HK-2 (cell line): ENCODE measurements around the gene ABI3BP.

ENCODE experiments used
- DNase-seq: peaks from one replicate; pipeline ENCODE4 v3.0.0-alpha.2; 2018; ENCODE audit not compliant: unreplicated experiment

The ABI3BP gene

GRCh38 chr3:100776097-100776729 is 217.0 kb downstream of the ABI3BP start:
- no peak for DNase-seq

- DNase-seq, result no peak
Observed at GRCh38 chr3:100775669-100776068, 217.6 kb downstream of the ABI3BP start.

GRCh38 chr3:100775226-100775625 is 218.0 kb downstream of the ABI3BP start:
- DNase-seq, result no peak

DNA sequence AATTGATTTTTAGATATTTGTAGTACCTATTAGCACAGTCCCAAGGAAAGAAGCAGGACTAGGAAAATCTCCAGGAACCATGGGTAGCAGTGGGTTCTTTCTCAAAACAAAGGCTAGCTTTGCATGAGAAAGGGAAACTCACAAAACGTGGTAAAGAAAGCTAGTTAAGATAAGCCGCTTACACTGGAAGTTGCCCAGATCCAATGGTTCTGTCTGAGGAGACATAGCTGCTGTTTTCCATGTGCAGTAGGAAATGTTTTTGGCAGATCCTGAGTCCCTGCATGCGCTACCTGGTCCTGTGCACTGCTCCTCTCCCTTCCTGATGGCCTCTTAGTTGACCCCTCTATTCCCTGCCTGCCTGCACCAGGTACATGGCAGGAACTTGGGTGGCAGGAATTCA is 223.5 kb downstream of the ABI3BP start:
- no peak for DNase-seq

GRCh38 chr3:100766069-100766468 is 227.2 kb downstream of the ABI3BP start:
- DNase-seq, result no peak

DNA sequence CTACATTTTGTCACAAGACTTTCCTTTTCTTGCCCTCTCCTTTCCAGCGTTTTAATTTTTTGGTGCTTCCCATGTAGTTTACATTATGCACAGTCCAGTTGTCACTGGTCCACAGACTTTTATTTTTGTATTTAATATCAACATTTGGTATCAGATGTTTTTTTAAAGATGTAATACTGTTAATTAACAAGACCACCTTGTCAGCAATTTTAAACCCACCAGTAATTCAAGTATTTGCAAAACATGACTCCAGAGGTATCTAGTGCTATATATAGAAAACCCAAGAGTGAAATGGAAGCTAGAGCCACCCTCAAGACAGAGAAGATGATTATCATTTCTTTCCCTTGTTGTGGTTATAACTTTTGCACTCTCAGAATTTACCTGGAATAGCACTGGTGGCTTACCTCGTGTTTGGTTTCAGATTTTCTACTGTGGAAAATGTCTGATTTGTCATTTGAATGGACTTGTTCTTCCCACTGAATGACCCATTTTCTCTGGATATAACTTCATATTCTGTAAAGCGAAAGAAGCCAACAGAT is 227.7 kb downstream of the ABI3BP start:
- no peak for DNase-seq

DNA sequence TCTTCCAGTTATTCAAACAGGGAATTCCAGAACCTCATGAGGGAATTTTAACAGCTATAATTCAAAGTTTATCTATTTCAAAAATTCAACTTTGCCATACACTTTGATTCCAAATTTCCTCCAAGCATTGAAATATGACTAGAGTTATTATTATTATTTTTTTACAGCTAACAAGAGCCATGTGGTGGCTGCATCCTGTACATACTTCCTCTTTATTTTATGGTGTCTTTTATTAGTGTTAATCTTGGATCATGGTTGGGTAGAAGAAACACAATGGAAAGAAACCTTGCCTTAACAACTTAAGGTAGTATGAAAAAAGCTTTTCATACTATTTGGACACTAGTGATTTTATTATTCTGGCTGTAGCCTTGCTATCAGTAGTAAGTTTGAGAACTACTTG is 231.3 kb downstream of the ABI3BP start:
- no peak for DNase-seq

DNA sequence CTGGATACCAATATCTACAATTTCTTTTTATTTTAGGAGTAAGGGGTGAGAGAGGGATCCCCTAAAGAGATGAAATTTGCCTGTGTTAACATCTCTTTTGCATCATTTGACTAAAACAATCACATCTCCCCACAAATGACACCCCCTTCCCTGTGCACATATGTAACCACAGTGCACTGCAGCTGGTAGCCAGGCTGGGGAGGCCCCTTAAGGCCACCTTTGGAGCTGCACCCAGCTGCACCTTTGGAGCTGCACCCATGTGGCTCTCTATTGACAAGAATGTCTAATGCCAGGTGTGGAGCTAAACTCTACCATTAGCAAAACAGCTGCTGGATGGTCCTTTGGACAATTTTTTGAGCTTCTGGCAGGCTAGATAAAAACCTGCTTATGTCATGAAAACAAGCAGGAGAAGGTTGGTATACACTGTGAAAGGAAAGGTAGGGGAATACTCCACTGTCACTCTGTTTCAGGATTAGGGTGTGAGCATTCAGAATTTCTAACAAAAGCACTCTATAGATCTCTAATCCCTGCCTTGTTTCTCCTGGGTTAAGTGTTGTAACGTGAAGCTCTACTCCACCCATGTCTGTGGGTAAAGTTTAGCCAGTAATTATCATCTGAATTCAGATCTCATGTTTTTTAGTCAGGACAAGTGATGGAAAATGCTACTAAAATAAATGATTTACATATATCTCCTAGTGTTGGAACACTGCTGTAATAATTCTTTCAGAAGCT is 231.8 kb downstream of the ABI3BP start:
- no peak for DNase-seq

- DNase-seq, result no peak
Observed at GRCh38 chr3:100760377-100760776, 232.8 kb downstream of the ABI3BP start.

GRCh38 chr3:100759950-100760349 is 233.3 kb downstream of the ABI3BP start:
- DNase-seq, result no peak

DNA sequence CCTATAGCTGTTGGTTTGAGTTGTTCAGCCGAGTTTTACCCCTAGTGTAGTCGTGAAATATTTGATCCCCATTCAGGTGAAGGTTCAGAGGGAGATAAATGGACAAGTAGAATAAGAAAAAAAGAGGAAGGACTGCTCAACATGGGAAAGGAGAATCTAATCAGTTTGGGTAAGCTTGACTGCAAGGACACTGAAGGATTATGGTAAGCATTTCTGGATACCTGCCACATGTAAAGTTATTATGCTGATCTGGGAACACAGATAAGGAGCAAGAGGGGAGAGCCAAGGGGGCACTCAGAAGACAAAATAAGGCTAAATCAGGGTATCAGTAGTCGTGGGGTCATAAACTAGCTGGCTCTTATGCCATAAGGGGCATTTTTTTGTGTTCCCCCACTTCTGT is 234.1 kb downstream of the ABI3BP start:
- no peak for DNase-seq

DNA sequence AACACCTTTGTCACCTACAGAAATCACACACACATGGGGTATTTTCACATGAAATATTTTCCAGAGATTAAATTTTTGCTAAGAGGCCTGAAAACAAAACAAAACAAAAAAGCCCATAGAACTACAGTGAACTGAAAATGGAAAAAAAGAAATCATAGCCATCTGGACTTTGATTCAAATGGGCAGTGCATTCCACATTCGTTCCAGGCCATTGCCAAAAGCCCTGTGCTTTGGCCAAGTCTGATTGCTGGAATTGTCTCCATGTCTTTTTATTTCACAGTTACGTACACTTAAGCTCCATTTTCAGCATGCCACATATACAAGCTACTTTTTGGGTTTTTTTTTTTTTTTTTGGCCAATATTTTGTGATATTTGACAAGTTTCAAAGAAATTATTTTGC is 236.8 kb downstream of the ABI3BP start:
- DNase-seq, result no peak

GRCh38 chr3:100754563-100755334 is 238.5 kb downstream of the ABI3BP start:
- no peak for DNase-seq

GRCh38 chr3:100753846-100754245 is 239.4 kb downstream of the ABI3BP start:
- DNase-seq, result no peak

DNA sequence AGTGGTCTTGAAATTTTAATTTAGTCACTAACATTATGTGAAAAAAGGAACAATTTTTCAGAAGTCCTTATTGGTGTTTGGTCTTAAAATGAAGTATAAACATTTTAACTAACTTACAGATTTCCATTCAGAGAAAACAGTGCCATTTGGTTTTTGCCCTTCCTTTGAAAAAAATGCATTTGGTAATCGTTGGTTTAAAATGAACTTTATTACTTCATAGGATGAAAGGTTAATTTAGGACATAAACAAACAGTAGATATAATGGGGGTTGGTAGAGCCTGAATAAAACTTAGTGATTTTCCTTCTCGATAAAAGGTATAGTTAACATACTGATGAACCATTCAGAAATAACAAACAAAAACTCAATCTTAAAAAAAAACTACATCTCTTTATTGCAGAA is 244.3 kb downstream of the ABI3BP start:
- no peak for DNase-seq

DNA sequence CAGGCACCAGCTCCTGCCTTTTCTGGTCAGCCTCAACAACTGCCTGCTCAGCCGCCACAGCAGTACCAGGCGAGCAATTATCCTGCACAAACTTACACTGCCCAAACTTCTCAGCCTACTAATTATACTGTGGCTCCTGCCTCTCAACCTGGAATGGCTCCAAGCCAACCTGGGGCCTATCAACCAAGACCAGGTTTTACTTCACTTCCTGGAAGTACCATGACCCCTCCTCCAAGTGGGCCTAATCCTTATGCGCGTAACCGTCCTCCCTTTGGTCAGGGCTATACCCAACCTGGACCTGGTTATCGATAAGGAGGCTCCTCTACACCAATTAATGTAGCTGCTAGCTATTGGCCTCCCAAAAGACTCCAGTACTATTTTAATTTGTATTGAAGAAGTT is 245.0 kb downstream of the ABI3BP start:
- no peak for DNase-seq

GRCh38 chr3:100746092-100746491 is 247.1 kb downstream of the ABI3BP start:
- no peak for DNase-seq

DNA sequence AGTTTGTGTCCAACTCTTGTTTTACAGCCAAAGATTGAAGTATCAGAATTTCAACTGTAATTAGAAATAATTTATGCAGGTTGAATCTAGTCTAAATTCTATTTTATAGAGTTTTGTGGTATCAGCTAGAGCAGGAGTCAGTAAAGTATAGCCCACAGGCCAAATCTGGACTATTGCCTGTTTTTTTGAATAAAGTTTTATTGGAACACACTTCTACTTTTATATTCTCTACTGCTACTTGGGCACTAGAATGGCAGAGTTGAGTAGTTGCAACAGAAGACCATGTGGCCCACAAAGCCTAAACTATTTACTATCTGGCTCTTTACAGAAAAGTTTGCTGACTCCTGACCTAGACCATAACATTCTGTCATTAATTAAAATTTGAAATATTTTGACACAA is 247.6 kb downstream of the ABI3BP start:
- no peak for DNase-seq

- DNase-seq, result no peak
Observed at GRCh38 chr3:100744671-100745070, 248.6 kb downstream of the ABI3BP start.

DNA sequence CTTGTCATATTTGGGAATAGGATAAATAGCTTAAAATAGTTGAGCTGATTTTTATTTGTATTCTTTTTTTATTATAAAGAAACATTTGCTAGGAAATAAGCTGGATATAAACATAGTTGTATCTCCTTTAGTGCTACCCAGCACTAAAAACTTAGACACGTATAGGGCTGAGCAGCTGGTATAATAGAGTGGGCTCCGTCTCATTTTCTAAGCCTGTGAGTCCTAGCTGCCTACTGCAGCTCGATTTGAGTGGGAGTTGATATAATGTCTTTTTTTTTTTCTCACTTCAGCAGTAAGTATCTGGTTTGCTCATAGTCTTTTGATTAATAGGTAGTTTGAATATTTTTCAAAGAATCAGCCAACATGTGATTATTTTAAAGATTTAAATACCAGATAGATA is 249.7 kb downstream of the ABI3BP start:
- DNase-seq, result no peak

GRCh38 chr3:100740207-100740606 is 253.0 kb downstream of the ABI3BP start:
- no peak for DNase-seq

GRCh38 chr3:100737334-100737733 is 255.9 kb downstream of the ABI3BP start:
- DNase-seq, result no peak

DNA sequence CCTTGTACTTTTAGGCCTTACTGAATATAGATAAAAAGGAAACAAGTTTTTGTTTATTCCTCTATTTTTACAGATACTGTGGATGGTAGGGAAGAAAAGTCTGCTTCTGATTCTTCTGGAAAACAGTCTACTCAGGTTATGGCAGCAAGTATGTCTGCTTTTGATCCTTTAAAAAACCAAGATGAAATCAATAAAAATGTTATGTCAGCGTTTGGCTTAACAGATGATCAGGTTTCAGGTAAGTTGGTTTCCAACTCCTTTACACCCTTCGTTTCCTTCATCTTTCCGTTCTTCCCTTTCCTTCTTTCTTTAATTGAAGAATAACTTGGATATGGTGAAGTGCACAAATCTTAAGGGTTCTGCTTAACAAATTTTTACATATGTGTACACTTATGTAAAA is 260.8 kb downstream of the ABI3BP start:
- DNase-seq, result no peak
